ENCODE results near the gene AKAP13. TPM values are rescaled to one million over a fixed set of nuclear protein-coding genes. Genes with fewer than 3 reads are reported as not detected.

AKAP13 gene
- total RNA-seq, 2 experiments from 2014 or later = 106 to 113 TPM

GRCh38 chr15:85507114-85507513 is 126.7 kb downstream of the AKAP13 start:
- no peaks in the 10 kb centered on the region for H3K9me3 Mint-ChIP-seq
- H3K4me3 Mint-ChIP-seq = no peak overlapping the region
- CTCF ChIA-PET = interaction anchor here (0.7 to 8.0 kb wide), 5 partner anchors 15 to 211 kb away, joined by 3 to 55 read pairs (median 4); no protein-coding TSS in a partner anchor
- H3K27me3 Mint-ChIP-seq = no peaks in the 10 kb centered on the region
- peaks cover 61% of the 10 kb centered on the region for H3K4me1 Mint-ChIP-seq (ENCODE audit: low read depth)
- POLR2A ChIA-PET = no interaction called here
- H3K36me3 Mint-ChIP-seq = no peaks in the 10 kb centered on the region
- no peak overlapping the region for H3K27ac Mint-ChIP-seq
- DNase-seq = no peak
- intact Hi-C loops (cut with micrococcal nuclease) = no loop called here

- POLR2A ChIA-PET = no interaction called here
- intact Hi-C loops (cut with micrococcal nuclease) = no loop called here
- Mint-ChIP-seq H3K27ac (no peak overlapping the region), H3K27me3 (no peaks in the 10 kb centered on the region), H3K9me3 (no peaks in the 10 kb centered on the region), H3K36me3 (no peaks in the 10 kb centered on the region), H3K4me1 (ENCODE audit: low read depth) (peaks cover 53% of the 10 kb centered on the region), H3K4me3 (no peak overlapping the region)
- CTCF ChIA-PET = interaction anchor here (1.3 to 8.0 kb wide), 2 partner anchors 25 to 214 kb away, joined by 3 to 55 read pairs; no protein-coding TSS in a partner anchor
- no peak for DNase-seq
Observed at GRCh38 chr15:85509973-85510372, 129.6 kb downstream of the AKAP13 start.

GRCh38 chr15:85514413-85514812 is 134.0 kb downstream of the AKAP13 start:
- intact Hi-C loops (cut with micrococcal nuclease) = no loop called here
- peaks cover 56% of the 10 kb centered on the region for H3K4me1 Mint-ChIP-seq (ENCODE audit: low read depth)
- H3K27me3 Mint-ChIP-seq = no peaks in the 10 kb centered on the region
- no peak overlapping the region for H3K27ac Mint-ChIP-seq
- no peak for DNase-seq
- ChIA-PET CTCF (no interaction called here), POLR2A (no interaction called here)
- no peaks in the 10 kb centered on the region for H3K36me3 Mint-ChIP-seq
- no peaks in the 10 kb centered on the region for H3K9me3 Mint-ChIP-seq
- H3K4me3 Mint-ChIP-seq = no peak overlapping the region

- H3K4me3 Mint-ChIP-seq = no peak overlapping the region
- DNase-seq = no peak
- CTCF ChIA-PET = no interaction called here
- POLR2A ChIA-PET = no interaction called here
- no peaks in the 10 kb centered on the region for H3K36me3 Mint-ChIP-seq
- no peak overlapping the region for H3K27ac Mint-ChIP-seq
- H3K27me3 Mint-ChIP-seq = no peaks in the 10 kb centered on the region
- peaks cover 56% of the 10 kb centered on the region for H3K4me1 Mint-ChIP-seq (ENCODE audit: low read depth)
- H3K9me3 Mint-ChIP-seq = no peaks in the 10 kb centered on the region
- intact Hi-C loops (cut with micrococcal nuclease) = no loop called here
Observed at GRCh38 chr15:85515212-85515611, 134.8 kb downstream of the AKAP13 start.

DNA sequence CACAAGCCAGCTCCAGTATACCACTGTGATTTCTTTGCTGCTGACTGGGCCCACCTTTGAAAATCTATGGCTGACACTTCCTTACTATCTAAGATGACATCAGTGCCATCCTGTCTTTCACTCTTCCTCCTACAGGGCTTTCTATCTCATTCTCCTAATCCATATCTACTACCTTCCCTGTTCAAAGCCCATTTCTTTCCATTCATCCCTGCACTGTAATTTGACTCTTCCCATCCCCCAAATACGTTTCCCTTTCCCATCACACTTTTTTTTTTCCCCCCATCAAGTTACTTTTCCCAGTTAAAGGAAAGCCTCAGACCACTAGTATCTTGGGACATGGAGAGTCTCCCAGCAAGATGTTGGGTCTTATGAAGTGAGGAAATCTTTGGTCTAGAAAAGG is 136.7 kb downstream of the AKAP13 start:
- H3K27ac Mint-ChIP-seq = no peak overlapping the region
- no peak overlapping the region for H3K4me3 Mint-ChIP-seq
- ChIA-PET POLR2A (no interaction called here), CTCF (interaction anchor here (0.5 kb wide), 1 partner anchor 193 kb away, joined by 3 read pairs; no protein-coding TSS in a partner anchor)
- intact Hi-C loops (cut with micrococcal nuclease) = no loop called here
- H3K9me3 Mint-ChIP-seq = no peaks in the 10 kb centered on the region
- H3K36me3 Mint-ChIP-seq = peaks cover 2% of the 10 kb centered on the region
- H3K27me3 Mint-ChIP-seq = no peaks in the 10 kb centered on the region
- peaks cover 49% of the 10 kb centered on the region for H3K4me1 Mint-ChIP-seq (ENCODE audit: low read depth)
- DNase-seq = no peak

GRCh38 chr15:85518979-85519761 is 138.8 kb downstream of the AKAP13 start:
- ChIA-PET POLR2A (no interaction called here), CTCF (interaction anchor here (1.2 kb wide), 1 partner anchor 14 kb away, joined by 3 read pairs; no protein-coding TSS in a partner anchor)
- Mint-ChIP-seq H3K27ac (peak overlapping the region; percentile 35), H3K27me3 (no peaks in the 10 kb centered on the region), H3K9me3 (no peaks in the 10 kb centered on the region), H3K4me3 (no peak overlapping the region), H3K36me3 (peaks cover 6% of the 10 kb centered on the region), H3K4me1 (ENCODE audit: low read depth) (peaks cover 45% of the 10 kb centered on the region)
- DNase-seq = no peak
- intact Hi-C loops (cut with micrococcal nuclease) = loop anchor here (2.0 kb wide), 1 partner anchor 14 kb away; no protein-coding TSS in a partner anchor

DNA sequence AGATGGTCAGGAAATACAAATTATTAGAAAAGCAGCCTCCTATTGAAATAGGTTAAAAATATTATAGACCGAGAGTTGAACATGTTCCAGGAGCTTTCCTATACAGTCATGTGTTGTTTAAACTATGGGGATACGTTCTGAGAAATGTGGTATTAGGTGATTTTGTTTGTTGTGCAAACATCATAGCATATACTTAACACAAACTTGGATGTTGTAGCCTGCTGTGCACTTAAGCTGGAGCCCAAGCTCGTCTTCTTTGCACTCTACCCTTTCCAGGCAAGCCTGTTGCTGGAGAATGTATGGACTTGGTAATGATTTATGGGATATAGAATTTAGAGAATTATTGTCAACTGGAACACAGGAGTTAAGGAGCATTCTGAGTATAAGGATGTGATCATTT is 140.2 kb downstream of the AKAP13 start:
- H3K4me3 Mint-ChIP-seq = no peak overlapping the region
- peaks cover 44% of the 10 kb centered on the region for H3K4me1 Mint-ChIP-seq (ENCODE audit: low read depth)
- H3K36me3 Mint-ChIP-seq = peaks cover 7% of the 10 kb centered on the region
- intact Hi-C loops (cut with micrococcal nuclease) = no loop called here
- POLR2A ChIA-PET = no interaction called here
- no peaks in the 10 kb centered on the region for H3K9me3 Mint-ChIP-seq
- DNase-seq = no peak
- CTCF ChIA-PET = interaction anchor here (0.9 to 1.2 kb wide), 3 partner anchors 8 to 209 kb away, joined by 3 to 4 read pairs (median 3); no protein-coding TSS in a partner anchor
- no peak overlapping the region for H3K27ac Mint-ChIP-seq
- no peaks in the 10 kb centered on the region for H3K27me3 Mint-ChIP-seq

DNA sequence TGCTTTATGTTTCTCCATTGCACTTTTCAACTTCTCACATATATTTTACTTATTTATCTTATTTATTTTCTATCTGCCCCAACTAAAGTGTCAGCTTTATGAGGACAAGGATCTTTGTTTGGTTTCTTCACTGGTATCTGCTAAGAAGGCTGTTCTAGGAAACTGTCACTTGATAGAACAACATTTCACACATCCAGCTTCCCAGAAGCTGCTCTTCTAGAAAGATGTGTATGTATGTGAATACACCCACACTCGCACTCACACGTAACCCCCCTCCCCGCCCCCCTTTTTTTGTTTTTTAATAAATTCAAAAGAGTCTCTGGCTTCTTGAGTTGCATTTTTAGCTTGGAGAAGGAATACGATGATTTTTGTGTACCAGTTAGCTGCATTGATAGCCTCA is 143.1 kb downstream of the AKAP13 start:
- Mint-ChIP-seq H3K9me3 (no peaks in the 10 kb centered on the region), H3K36me3 (peaks cover 8% of the 10 kb centered on the region), H3K4me1 (ENCODE audit: low read depth) (peaks cover 38% of the 10 kb centered on the region), H3K27me3 (no peaks in the 10 kb centered on the region), H3K4me3 (no peak overlapping the region), H3K27ac (peak overlapping the region; percentile 50)
- intact Hi-C loops (cut with micrococcal nuclease) = no loop called here
- ChIA-PET POLR2A (interaction anchor here (0.5 to 1.0 kb wide), 3 partner anchors 10 to 35 kb away, joined by 3 read pairs; no protein-coding TSS in a partner anchor), CTCF (interaction anchor here (0.6 to 1.1 kb wide), 2 partner anchors 18 to 243 kb away, joined by 3 read pairs; no protein-coding TSS in a partner anchor)
- DNase-seq = no peak

DNA sequence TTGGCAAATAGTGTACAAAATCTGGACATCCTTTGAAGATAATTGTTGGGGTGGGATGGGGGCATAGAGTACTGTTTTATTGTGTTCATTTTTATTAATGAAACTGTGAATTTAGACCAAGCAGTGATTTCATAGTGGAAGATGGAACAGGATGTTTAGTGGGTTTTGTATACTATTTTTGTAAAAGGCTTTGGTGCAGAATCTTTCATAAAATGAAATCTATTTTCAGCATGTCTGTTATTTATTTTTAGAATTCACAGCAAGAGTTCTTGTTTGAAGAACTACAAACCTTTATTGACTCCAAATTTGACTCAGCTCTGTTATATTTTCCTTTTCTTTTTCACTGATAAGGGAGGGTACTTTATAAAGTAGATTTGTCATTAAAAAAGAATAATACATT is 145.4 kb downstream of the AKAP13 start:
- H3K27me3 Mint-ChIP-seq = no peaks in the 10 kb centered on the region
- ChIA-PET POLR2A (no interaction called here), CTCF (interaction anchor here (0.7 kb wide), 1 partner anchor 208 kb away, joined by 3 read pairs; no protein-coding TSS in a partner anchor)
- intact Hi-C loops (cut with micrococcal nuclease) = no loop called here
- DNase-seq = no peak
- H3K4me1 Mint-ChIP-seq (ENCODE audit: low read depth) = peaks cover 27% of the 10 kb centered on the region
- peaks cover 8% of the 10 kb centered on the region for H3K36me3 Mint-ChIP-seq
- no peaks in the 10 kb centered on the region for H3K9me3 Mint-ChIP-seq
- no peak overlapping the region for H3K4me3 Mint-ChIP-seq
- peak overlapping the region; percentile 33 for H3K27ac Mint-ChIP-seq

DNA sequence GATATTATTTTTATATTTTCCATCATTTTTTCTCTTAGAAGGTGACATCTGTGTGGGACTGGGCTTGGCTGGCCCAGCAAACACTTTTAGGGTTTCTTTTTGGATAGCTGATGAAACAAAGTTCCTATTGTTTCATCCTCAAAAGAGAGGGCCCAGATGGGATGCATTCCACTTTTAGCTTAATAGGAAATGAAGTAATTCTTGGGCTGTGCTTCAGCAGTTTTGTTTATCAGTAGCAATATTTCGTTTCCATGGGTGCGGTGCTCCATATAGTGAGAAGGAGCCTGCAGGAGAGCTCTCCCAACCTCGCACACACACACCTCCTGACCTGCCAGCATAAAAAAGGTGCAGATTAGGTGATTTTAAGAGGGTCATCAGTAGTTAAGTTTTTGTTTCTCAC is 147.5 kb downstream of the AKAP13 start:
- CTCF ChIA-PET = interaction anchor here (0.6 to 1.0 kb wide), 5 partner anchors 8 to 683 kb away, joined by 3 to 4 read pairs (median 3); no protein-coding TSS in a partner anchor
- Mint-ChIP-seq H3K27me3 (no peaks in the 10 kb centered on the region), H3K9me3 (no peaks in the 10 kb centered on the region), H3K27ac (no peak overlapping the region), H3K4me1 (ENCODE audit: low read depth) (peaks cover 37% of the 10 kb centered on the region), H3K4me3 (no peak overlapping the region), H3K36me3 (peaks cover 6% of the 10 kb centered on the region)
- POLR2A ChIA-PET = interaction anchor here (0.9 kb wide), 1 partner anchor 83 kb away, joined by 3 read pairs; no protein-coding TSS in a partner anchor
- DNase-seq = no peak
- intact Hi-C loops (cut with micrococcal nuclease) = no loop called here

GRCh38 chr15:85530079-85530478 is 149.7 kb downstream of the AKAP13 start:
- H3K9me3 Mint-ChIP-seq = no peaks in the 10 kb centered on the region
- no peak for DNase-seq
- intact Hi-C loops (cut with micrococcal nuclease) = no loop called here
- H3K4me1 Mint-ChIP-seq (ENCODE audit: low read depth) = peaks cover 44% of the 10 kb centered on the region
- POLR2A ChIA-PET = no interaction called here
- H3K27ac Mint-ChIP-seq = no peak overlapping the region
- no peaks in the 10 kb centered on the region for H3K27me3 Mint-ChIP-seq
- H3K4me3 Mint-ChIP-seq = no peak overlapping the region
- CTCF ChIA-PET = no interaction called here
- H3K36me3 Mint-ChIP-seq = peaks cover 5% of the 10 kb centered on the region

GRCh38 chr15:85531083-85531482 is 150.7 kb downstream of the AKAP13 start:
- CTCF ChIA-PET = no interaction called here
- peaks cover 39% of the 10 kb centered on the region for H3K4me1 Mint-ChIP-seq (ENCODE audit: low read depth)
- POLR2A ChIA-PET = no interaction called here
- H3K9me3 Mint-ChIP-seq = no peaks in the 10 kb centered on the region
- H3K4me3 Mint-ChIP-seq = no peak overlapping the region
- H3K27ac Mint-ChIP-seq = no peak overlapping the region
- H3K36me3 Mint-ChIP-seq = peaks cover 7% of the 10 kb centered on the region
- DNase-seq = no peak
- intact Hi-C loops (cut with micrococcal nuclease) = no loop called here
- no peaks in the 10 kb centered on the region for H3K27me3 Mint-ChIP-seq

Data from activated CD4-positive, alpha-beta memory T cell treated with anti-CD3 and anti-CD28 coated beads for 36 hours (primary cell).